Amniotic epithelial cell (primary cell): Measurements from ENCODE around the gene PGF.
A peak's percentile ranks its signal among the peaks of the same experiment; 100 is the strongest.

Source experiments
- DNase-seq: peaks from one replicate; pipeline ENCODE4 v3.0.0-alpha.2; 2010; ENCODE audit warnings: low read depth

PGF gene

GRCh38 chr14:74978416-74978947 lies 23.1 kb upstream of the PGF start:
- no peak for DNase-seq

DNA sequence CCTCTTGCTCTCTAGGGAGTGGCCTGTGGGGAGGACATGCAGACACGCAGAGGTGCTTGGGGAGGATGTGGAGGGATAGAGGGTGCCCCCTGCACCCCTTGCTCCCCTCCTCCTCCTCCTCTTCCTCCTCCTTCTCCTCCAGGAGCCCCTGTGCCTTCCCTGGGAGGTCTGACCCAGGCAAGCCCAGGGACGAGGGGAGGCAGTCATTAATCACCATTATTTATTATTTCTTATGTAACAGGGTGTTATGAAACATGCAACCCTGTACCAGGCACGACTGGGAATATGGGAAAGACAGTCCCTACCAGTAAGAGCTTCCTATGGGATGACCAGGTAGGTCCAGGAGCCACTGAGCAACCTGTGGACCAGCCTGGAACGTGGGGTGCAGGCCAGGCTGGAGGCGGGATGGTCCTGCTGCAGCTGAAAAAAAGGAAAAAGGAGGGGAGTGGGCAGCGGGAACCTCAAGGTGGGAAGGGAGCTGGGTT lies 22.5 kb upstream of the PGF start:
- DNase-seq, result peak; percentile 63

GRCh38 chr14:74977164-74977900 lies 21.9 kb upstream of the PGF start:
- DNase-seq, result no peak

DNA sequence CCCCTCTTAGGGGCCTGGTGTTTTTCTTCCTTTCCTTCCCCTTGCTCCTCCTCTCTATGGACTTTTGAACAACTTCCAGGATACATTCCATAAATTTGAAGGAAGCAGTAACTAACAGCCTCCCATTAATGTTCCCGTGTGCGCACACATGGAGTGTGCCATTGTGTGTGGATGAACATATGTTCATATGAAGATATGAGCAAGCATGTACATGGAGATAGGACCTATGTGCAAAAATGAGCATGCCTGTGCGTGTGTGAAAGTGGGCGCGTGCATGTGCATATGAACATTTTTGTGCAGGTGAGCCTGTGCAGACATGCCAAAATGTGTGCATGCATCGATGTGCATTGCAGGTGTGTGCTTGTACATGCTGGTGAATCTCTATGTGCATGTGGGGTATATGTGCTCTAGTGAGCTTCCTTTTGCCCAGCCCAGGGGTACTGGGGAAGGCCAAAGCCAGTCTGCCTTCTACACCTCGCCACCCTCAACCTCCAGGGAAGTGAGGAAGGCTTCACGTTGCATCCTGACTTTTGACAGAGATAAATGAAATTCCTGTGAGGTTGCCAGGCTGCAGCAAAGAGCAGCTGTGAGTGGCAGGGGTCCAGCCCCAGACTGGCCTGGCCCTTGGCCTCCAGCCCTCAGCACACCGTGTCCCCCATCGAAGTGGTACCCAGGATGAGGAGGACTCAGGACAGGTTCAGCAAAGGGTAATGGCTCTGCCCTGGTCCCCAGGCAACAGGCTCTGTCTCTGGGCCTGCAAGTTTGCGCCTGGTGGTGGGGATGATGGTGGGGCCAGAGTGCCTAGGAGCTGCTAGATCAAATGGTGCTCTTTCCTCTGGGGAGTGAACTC lies 21.1 kb upstream of the PGF start:
- no peak for DNase-seq

GRCh38 chr14:74975059-74975810 lies 19.8 kb upstream of the PGF start:
- DNase-seq, result no peak

DNA sequence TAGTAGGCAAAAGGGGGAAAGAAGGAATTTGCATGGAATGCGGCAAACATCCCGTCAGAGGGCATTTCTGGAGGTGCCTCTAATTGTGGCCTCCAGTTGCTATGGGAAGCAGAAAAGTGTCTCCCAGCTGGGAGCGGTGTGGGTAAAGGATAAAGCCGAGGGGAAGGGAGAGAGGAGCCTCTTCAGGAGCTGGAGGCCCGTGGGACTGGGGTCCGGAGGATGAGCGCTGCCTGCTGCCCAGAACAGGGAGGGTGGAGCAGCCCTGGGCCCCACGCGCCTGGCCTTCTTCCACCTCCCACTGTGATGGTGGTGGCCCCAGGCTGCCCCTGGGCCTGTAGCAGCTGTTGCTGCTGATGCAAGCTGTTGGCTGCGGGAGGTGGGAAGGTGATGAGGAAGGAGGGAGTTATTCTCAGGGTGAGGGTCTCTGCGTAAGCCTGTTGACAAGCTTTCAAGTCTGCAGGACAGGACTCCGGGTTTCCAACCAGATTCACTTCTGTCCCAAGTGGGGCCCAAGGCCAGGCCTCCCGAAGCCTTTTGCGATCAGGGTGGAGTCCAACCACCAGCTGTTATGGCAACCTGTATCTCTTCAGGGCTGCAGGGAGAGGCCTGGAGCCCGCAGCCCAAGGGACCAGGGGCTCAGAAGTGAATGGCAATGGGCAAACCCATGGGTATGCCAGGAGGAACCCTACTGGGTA lies 19.1 kb upstream of the PGF start:
- no peak for DNase-seq

DNA sequence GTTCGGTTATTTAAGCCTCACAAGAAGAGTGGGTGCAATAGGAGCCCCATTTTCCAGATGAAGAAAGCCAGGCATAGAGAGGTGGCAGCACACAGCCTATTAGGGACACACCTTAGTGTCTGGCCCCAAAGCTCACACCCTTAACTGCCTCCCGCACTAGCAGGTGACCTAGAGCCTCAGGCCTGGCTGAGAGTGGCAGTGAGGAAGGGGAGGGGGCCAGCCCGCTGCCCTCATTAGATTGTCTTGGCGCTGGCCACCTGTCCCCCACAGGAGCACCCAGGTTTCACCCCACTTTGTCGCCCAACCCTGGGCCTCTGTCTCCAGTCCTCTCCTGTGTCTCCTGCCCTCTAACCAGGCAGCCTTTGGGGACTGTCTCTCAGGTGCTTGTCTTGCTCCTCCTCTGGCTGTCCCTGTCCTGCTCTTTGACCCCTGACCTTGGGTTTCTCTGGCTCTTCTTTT lies 18.5 kb upstream of the PGF start:
- no peak for DNase-seq

- no peak for DNase-seq
These were observed 17.7 kb upstream of the PGF start for GRCh38 chr14:74973003-74973653.

- no peak for DNase-seq
These were observed 13.4 kb upstream of the PGF start for GRCh38 chr14:74968811-74969210.

DNA sequence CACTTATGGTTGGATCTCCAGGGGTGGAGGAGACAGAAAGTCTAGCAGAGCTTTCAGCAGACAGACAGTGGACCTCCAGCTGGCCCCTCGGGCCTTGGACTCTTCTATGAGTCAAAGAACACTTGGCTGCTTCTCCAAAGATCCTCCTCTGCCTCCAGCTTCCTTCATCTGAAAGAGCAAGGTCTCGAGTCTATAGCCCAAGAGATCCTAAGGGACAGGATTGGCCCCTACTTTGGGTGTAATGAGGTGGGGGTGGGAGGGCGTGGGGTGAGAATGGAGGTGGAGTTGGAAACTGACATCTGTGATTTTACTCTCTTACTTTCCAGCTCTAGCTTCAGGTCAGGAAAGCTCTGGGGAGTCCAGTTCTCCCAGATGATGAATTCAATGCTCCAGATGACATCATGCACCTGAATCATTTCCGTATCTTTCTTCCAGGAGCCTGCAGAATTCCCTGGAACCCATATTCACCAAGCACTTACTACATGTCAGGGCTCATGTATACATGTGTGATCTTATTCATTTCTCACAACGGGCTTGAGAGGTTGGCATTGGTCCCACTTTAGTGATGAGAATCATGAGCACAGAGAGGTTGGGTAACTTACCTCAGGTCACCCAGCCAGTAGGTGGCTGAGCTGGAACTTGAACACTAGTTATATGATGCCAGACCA lies 10.2 kb upstream of the PGF start:
- DNase-seq, result peak; percentile 55

DNA sequence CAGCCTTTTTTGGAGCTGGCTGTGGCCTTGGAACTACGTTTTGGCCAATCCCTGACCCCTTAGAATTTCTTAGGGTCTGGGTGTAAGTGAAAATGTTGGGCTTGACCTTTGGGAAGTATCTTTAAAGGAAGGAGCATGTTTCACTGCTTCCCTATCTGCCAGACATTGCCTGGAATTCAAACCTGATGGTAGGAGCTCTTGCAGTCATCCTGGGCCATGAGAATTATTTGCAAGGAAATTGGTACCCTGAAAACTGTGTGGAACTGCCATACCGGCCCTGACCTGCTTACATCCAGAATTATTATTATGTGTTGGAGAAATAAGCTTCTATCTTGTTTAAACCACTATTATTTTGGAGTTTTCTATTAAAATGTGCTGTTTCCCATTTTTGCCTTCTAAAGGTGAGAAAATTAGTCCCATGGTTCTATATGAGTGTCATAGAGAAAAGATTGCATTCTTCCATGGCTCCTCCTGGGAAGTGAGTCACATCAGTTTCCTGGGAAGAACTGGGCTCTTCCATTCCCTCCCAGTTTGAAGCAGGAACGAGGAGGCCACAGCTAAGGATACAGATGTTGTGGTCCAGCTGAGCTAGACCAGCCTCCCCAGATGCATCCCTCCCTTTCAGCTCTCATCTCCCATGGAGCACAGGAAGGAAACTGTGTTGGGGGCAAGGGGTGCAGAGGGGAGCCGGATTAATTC lies 9.5 kb upstream of the PGF start:
- no peak for DNase-seq

- DNase-seq, result peak; percentile 48
These were observed 8.4 kb upstream of the PGF start for GRCh38 chr14:74963705-74964271.

DNA sequence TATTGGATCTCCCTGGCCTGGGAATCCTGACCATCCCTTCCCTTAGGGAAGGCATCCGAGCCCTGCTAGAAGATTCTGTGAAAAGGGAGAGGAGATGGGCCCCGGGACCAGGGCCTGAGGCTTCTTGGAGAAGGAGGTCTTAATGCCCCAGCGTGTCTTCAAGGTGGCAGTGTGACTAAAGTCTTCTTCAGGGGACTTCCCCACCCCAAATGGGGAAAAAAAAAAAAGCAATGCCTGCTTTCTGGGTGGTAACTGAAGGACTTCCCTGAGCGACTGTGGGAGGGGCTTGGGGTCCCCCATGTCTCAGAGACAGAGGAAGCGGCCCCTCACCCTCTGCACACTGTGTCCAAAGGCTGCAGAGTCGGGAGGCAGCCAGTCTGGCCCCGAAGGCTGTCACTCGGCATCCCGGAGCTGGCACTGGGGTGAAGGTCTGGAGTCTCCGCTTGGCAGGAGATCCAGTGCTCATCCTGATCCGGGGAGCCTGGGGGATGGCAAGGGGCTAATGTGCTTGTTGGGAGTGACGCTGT lies 7.8 kb upstream of the PGF start:
- no peak for DNase-seq

GRCh38 chr14:74962493-74962892 lies 7.1 kb upstream of the PGF start:
- DNase-seq, result no peak

- DNase-seq, result no peak
These were observed 6.6 kb upstream of the PGF start for GRCh38 chr14:74962046-74962445.

GRCh38 chr14:74961238-74961911 lies 6.0 kb upstream of the PGF start:
- no peak for DNase-seq

DNA sequence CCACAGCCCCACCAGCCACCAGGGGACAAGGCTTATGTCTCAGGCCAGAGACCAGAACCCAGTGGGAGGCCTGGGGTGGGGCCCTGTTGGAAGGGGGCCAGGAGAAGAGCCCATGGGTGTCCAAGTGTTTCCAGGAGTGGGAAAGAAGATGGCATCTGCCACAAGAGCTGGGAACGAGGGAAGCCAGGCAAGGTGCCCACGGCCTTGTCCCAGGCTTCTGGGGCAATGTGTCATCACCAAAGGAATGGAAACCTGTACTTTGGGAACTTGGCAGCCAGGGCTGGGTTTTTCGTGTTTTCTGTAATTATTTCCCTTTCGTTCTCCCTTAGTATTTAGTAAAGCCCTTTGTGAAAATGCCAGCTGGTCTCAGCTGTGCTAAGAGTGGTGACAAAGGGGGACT lies 5.3 kb upstream of the PGF start:
- no peak for DNase-seq

DNA sequence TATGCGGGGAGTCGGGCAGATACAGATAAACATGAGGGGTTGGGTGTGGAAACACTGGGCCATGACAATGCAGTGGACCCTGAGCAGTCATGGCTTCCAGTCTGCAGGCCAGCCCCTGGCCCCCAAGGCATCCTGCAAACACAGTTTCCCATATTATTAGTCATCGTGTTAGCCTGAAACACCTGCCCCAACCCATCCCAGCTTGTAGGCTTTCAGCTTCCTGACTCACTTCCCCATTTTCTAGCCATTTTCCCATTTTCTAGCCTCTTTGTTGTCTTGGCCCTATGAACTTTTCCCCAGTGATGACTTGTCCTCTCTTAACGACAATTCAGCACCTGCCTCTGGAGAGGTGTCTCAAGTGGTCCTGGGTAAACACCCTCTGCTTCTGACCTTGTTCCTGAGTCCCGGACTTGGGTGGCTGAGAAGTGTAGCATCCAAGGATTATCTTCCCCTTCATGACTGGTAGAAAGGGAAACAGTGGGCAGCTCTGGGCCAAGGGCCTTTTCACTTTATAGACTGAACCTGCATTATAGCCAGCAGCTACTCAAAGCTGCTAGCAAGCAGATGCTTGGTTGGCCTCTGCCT lies 4.3 kb upstream of the PGF start:
- DNase-seq, result no peak
